LNCAP (cell line): ENCODE measurements around the gene TMPRSS2.

ENCODE experiments used
- CTCF ChIP-seq: fragments of 450-650 bp; IDR thresholded peaks from 2 replicates; pipeline ENCODE4 v1.5.1; 2017; ENCODE audit warnings: mild to moderate bottlenecking

The TMPRSS2 gene

GRCh38 chr21:41521489-41522027 is 13.6 kb upstream of the TMPRSS2 start:
- no peak for TF ChIP-seq CTCF

- TF ChIP-seq CTCF, result no peak
Measured at GRCh38 chr21:41520560-41521442, 12.8 kb upstream of the TMPRSS2 start.

- no peak for TF ChIP-seq CTCF
Measured at GRCh38 chr21:41519806-41520559, 12.0 kb upstream of the TMPRSS2 start.

GRCh38 chr21:41518757-41519156 is 10.8 kb upstream of the TMPRSS2 start:
- no peak for TF ChIP-seq CTCF

GRCh38 chr21:41511858-41512257 is 3.9 kb upstream of the TMPRSS2 start:
- no peak for TF ChIP-seq CTCF

GRCh38 chr21:41510500-41510899 is 2.5 kb upstream of the TMPRSS2 start:
- no peak for TF ChIP-seq CTCF

GRCh38 chr21:41509733-41510132 is 1.8 kb upstream of the TMPRSS2 start:
- TF ChIP-seq CTCF, result no peak
